PFSK-1 (cell line): ENCODE results near the gene B4GALT2.

Source experiments
- FOXP2 ChIP-seq: optimal IDR thresholded peaks from 2 replicates; pipeline ENCODE3; 2011; ENCODE audit warnings: borderline replicate concordance, control low read depth, inconsistent platforms; ENCODE audit not compliant: insufficient read depth; ENCODE audit errors: extremely low read length, extremely low read depth
- POLR2AphosphoS5 ChIP-seq: IDR thresholded peaks from 2 replicates; pipeline ENCODE4 v1.6.1; 2012; ENCODE audit warnings: low read depth, mild to moderate bottlenecking, control low read depth, low read length, moderate library complexity
- REST ChIP-seq, 2 experiments: IDR thresholded peaks; 2 replicates each; pipeline versions ENCODE4 v1.6.1 to v1.8.0; 2011 to 2012; ENCODE audit warnings: low read depth in 2 of 2, low read length in 2 of 2, control low read depth in 1 of 2, inconsistent platforms in 1 of 2, mild to moderate bottlenecking in 1 of 2, moderate library complexity in 1 of 2; ENCODE audit not compliant: insufficient read depth in 1 of 2
- SIN3A ChIP-seq: IDR thresholded peaks from 2 replicates; pipeline ENCODE4 v1.6.1; 2012; ENCODE audit warnings: mild to moderate bottlenecking, low read length, moderate library complexity, borderline replicate concordance; ENCODE audit not compliant: insufficient read depth
- TAF1 ChIP-seq: IDR thresholded peaks from 2 replicates; pipeline ENCODE4 v1.6.1; 2012; ENCODE audit warnings: low read length, control low read depth, borderline replicate concordance; ENCODE audit not compliant: insufficient read depth

B4GALT2 gene

GRCh38 chr1:43974443-43975248 lies 4.4 kb upstream of the B4GALT2 start, which contains the start of gene ATP6V0B:
TSS of gene ATP6V0B (plus strand) at chr1:43974960. CDS start at chr1:43975041, 81 bp downstream.
- TF ChIP-seq POLR2AphosphoS5 (peak; percentile 70), TAF1 (peak; percentile 48; the same call in 1 of the 2 replicates), FOXP2 (peak; percentile 88), REST (IDR thresholded peaks at IDR 0.05; ENCODE audit: insufficient read depth in 1 of 2, low read depth in 2 of 2, low read length in 2 of 2) (0 out of 4 replicates have a peak, but pooled peaks have one; percentile 5), SIN3A (0 out of 2 replicates have a peak, but pooled peaks have one; percentile 50)

- no peak for TF ChIP-seq TAF1
- no peak for TF ChIP-seq SIN3A
- no peak for TF ChIP-seq POLR2AphosphoS5
- TF ChIP-seq FOXP2, result no peak
- TF ChIP-seq REST (IDR thresholded peaks at IDR 0.05; ENCODE audit: insufficient read depth in 1 of 2, low read depth in 2 of 2, low read length in 2 of 2), result no peak
These were observed 3.6 kb upstream of the B4GALT2 start for GRCh38 chr1:43975249-43975961.

GRCh38 chr1:43976045-43976444 lies 3.0 kb upstream of the B4GALT2 start:
- TF ChIP-seq TAF1 (no peak), FOXP2 (no peak), POLR2AphosphoS5 (no peak), REST (IDR thresholded peaks at IDR 0.05; ENCODE audit: insufficient read depth in 1 of 2, low read depth in 2 of 2, low read length in 2 of 2) (no peak), SIN3A (no peak)

- TF ChIP-seq POLR2AphosphoS5 (no peak), FOXP2 (no peak), SIN3A (no peak), TAF1 (no peak), REST (IDR thresholded peaks at IDR 0.05; ENCODE audit: insufficient read depth in 1 of 2, low read depth in 2 of 2, low read length in 2 of 2) (no peak)
These were observed 2.1 kb upstream of the B4GALT2 start for GRCh38 chr1:43976890-43977289.
